Panc1 (cell line): ENCODE measurements around the gene TPI1.

Source experiments
- TCF7L2 ChIP-seq: IDR thresholded peaks from 2 replicates; pipeline ENCODE4 v1.6.1; 2011; ENCODE audit warnings: mild to moderate bottlenecking, low read depth, low read length, inconsistent platforms
- TF ChIP-seq, protein P1 (sequence below): fragments of 450-650 bp; IDR thresholded peaks from 2 replicates; pipeline ENCODE4 v1.5.1; 2017; ENCODE audit warnings: mild to moderate bottlenecking
- TF ChIP-seq, protein P2 (sequence below), 2 experiments: IDR thresholded peaks; 2 replicates each; pipeline ENCODE4 v1.6.1; 2011 to 2012; ENCODE audit warnings: low read depth in 2 of 2, control low read depth in 1 of 2, low read length in 1 of 2, mild to moderate bottlenecking in 1 of 2, moderate library complexity in 1 of 2; ENCODE audit not compliant: insufficient read depth in 1 of 2

DNA sequence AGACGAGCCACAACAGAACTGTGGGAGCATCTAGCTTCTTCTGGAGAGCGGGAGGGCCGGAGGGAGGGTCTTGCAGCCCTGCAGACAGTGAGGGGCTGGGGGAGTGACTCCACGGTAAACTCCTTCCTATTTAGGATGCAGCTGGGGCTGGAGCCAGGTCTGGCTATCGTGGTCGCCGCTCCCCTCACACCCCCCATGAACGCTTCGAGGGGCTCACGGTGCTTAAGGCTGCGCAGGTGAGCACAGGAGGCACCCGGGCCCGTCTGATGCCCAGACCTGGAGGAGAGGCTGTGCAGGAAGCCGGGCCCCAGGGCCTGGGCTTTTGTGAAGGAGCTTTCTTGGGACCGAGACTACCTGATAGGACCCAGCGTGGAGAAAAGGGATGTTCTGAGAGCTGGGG lies 30.5 kb upstream of the TPI1 start:
- TF ChIP-seq, protein P1, sequence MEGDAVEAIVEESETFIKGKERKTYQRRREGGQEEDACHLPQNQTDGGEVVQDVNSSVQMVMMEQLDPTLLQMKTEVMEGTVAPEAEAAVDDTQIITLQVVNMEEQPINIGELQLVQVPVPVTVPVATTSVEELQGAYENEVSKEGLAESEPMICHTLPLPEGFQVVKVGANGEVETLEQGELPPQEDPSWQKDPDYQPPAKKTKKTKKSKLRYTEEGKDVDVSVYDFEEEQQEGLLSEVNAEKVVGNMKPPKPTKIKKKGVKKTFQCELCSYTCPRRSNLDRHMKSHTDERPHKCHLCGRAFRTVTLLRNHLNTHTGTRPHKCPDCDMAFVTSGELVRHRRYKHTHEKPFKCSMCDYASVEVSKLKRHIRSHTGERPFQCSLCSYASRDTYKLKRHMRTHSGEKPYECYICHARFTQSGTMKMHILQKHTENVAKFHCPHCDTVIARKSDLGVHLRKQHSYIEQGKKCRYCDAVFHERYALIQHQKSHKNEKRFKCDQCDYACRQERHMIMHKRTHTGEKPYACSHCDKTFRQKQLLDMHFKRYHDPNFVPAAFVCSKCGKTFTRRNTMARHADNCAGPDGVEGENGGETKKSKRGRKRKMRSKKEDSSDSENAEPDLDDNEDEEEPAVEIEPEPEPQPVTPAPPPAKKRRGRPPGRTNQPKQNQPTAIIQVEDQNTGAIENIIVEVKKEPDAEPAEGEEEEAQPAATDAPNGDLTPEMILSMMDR, result no peak
- TF ChIP-seq, protein P2, sequence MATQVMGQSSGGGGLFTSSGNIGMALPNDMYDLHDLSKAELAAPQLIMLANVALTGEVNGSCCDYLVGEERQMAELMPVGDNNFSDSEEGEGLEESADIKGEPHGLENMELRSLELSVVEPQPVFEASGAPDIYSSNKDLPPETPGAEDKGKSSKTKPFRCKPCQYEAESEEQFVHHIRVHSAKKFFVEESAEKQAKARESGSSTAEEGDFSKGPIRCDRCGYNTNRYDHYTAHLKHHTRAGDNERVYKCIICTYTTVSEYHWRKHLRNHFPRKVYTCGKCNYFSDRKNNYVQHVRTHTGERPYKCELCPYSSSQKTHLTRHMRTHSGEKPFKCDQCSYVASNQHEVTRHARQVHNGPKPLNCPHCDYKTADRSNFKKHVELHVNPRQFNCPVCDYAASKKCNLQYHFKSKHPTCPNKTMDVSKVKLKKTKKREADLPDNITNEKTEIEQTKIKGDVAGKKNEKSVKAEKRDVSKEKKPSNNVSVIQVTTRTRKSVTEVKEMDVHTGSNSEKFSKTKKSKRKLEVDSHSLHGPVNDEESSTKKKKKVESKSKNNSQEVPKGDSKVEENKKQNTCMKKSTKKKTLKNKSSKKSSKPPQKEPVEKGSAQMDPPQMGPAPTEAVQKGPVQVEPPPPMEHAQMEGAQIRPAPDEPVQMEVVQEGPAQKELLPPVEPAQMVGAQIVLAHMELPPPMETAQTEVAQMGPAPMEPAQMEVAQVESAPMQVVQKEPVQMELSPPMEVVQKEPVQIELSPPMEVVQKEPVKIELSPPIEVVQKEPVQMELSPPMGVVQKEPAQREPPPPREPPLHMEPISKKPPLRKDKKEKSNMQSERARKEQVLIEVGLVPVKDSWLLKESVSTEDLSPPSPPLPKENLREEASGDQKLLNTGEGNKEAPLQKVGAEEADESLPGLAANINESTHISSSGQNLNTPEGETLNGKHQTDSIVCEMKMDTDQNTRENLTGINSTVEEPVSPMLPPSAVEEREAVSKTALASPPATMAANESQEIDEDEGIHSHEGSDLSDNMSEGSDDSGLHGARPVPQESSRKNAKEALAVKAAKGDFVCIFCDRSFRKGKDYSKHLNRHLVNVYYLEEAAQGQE (IDR thresholded peaks at IDR 0.05; ENCODE audit: insufficient read depth in 1 of 2, low read depth in 2 of 2, low read length in 1 of 2), result no peak
- no peak for TF ChIP-seq TCF7L2
